Panc1 (cell line): ENCODE measurements around the gene PSMB8. TPM values are rescaled to one million over a fixed set of nuclear protein-coding genes. Genes with fewer than 3 reads are reported as not detected.

Experiments used
- ATAC-seq: fragments of 200-7000 bp; cut with Tn5 transposase; 2 replicates; pipeline ENCODE4 v1.9.1; 2020; ENCODE audit warnings: mild to moderate bottlenecking, moderate library complexity
- BruUV-seq: library from RNA; stranded (reverse); fragments of 400-500 nt; replicated peaks from 2 replicates; lab custom pipeline; 2021; lab: Mats Ljungman, UMichigan
- CTCF ChIA-PET: fragments of 300-600 bp; sonication (Branson Sonifier 250); formaldehyde crosslinking; loops from one replicate; lab custom pipeline; 2022; ENCODE audit warnings: antibody characterized with exemption; lab: Charles Lee
- POLR2A ChIA-PET: fragments of 300-600 bp; sonication (Branson Sonifier 250); formaldehyde crosslinking; loops from one replicate; lab custom pipeline; 2022; ENCODE audit warnings: antibody characterized with exemption; lab: Charles Lee
- DNase-seq: peaks from one replicate; pipeline ENCODE4 v3.0.0-alpha.2; 2010; ENCODE audit warnings: low read depth, low spot score
- H3K27ac ChIP-seq: 2 replicates; pipeline ENCODE4 v1.5.1; 2011; ENCODE audit warnings: mild to moderate bottlenecking, low read length, inconsistent platforms
- H3K27me3 ChIP-seq: fragments of 200-500 bp; sonication (Bioruptor generic); 2 replicates; pipeline ENCODE4 v1.6.0; 2014; ENCODE audit warnings: low read length, inconsistent platforms; ENCODE audit not compliant: control insufficient read depth, insufficient read depth
- H3K36me3 ChIP-seq: fragments of 200-500 bp; sonication (Bioruptor generic); 2 replicates; pipeline ENCODE4 v1.5.1; 2014; ENCODE audit warnings: inconsistent platforms, mild to moderate bottlenecking, low read length, moderate library complexity; ENCODE audit not compliant: control insufficient read depth, insufficient read depth
- H3K4me1 ChIP-seq: 2 replicates; pipeline ENCODE4 v1.5.1; 2011; ENCODE audit warnings: inconsistent platforms, mild to moderate bottlenecking, low read length, moderate library complexity; ENCODE audit not compliant: control insufficient read depth, insufficient read depth
- H3K4me3 ChIP-seq, 2 experiments: 2 replicates each; pipeline ENCODE4 v1.5.1; 2011 to 2012; ENCODE audit warnings: low read depth in 2 of 2, low read length in 2 of 2, mild to moderate bottlenecking in 2 of 2, inconsistent platforms in 1 of 2, moderate library complexity in 1 of 2
- H3K9me3 ChIP-seq: fragments of 200-500 bp; sonication (Bioruptor generic); 2 replicates; pipeline ENCODE4 v1.5.1; 2014; ENCODE audit warnings: low read depth, mild to moderate bottlenecking, inconsistent platforms, low read length, moderate library complexity; ENCODE audit not compliant: control insufficient read depth, insufficient read depth
- POLR2AphosphoS5 ChIP-seq: IDR thresholded peaks from 2 replicates; pipeline ENCODE4 v1.6.1; 2012; ENCODE audit warnings: mild to moderate bottlenecking, low read depth, low read length, moderate library complexity
- SIN3A ChIP-seq: IDR thresholded peaks from 2 replicates; pipeline ENCODE4 v1.6.1; 2012; ENCODE audit warnings: low read depth, mild to moderate bottlenecking, low read length, moderate library complexity, borderline replicate concordance; ENCODE audit not compliant: insufficient read depth
- TCF7L2 ChIP-seq: IDR thresholded peaks from 2 replicates; pipeline ENCODE4 v1.6.1; 2011; ENCODE audit warnings: mild to moderate bottlenecking, low read depth, low read length, inconsistent platforms
- in situ Hi-C: cut with HindIII; loops from 2 replicates; pipeline ENCODE4 v1.10.0; 2016; ENCODE audit warnings: low sequenced_read_pairs, low pct_unique_long_range_greater_than_20kb
- intact Hi-C: fragments of 100-400 bp; cut with micrococcal nuclease; formaldehyde crosslinking; loops from one replicate; pipeline ENCODE4 v1.10.0; 2022; ENCODE audit not compliant: unreplicated experiment
- total RNA-seq: library from RNA; stranded (reverse); gene quantifications from one replicate; pipeline ENCODE4 v1.2.1, GENCODE V29; 2021; ENCODE audit not compliant: unreplicated experiment
- TF ChIP-seq, protein P1 (sequence below), 2 experiments: IDR thresholded peaks; 2 replicates each; pipeline ENCODE4 v1.6.1; 2011 to 2012; ENCODE audit warnings: low read depth in 2 of 2, control low read depth in 1 of 2, low read length in 1 of 2, mild to moderate bottlenecking in 1 of 2, moderate library complexity in 1 of 2; ENCODE audit not compliant: insufficient read depth in 1 of 2
- TF ChIP-seq, protein P2 (sequence below): fragments of 450-650 bp; IDR thresholded peaks from 2 replicates; pipeline ENCODE4 v1.5.1; 2017; ENCODE audit warnings: mild to moderate bottlenecking

The PSMB8 gene
- total RNA-seq, 1 experiment from 2014 or later, result 43.8 TPM

DNA sequence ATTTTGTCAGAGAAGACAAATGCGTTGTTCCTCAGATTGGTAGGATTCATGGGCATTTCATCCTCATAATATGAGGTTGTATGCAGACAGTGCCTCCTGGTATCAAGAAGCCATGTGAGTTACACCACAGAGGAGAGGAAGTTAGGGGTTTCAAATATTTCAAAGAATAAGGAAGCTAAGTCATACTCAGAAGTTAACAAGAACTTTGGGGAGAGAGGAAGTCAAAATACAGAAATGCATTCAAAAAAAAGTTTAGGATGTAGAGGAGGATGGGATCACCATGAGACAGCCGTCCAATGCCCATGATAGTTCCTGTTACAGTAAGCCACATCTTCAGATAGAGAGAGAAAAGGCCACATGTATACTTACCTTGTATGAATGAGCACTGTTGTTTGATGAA lies 49.3 kb downstream of the PSMB8 start:
- Histone ChIP-seq H3K27me3 (peaks cover 30% of the 10 kb centered on the region), H3K4me3 (no peak overlapping the region), H3K9me3 (no peaks in the 10 kb centered on the region), H3K36me3 (no peaks in the 10 kb centered on the region), H3K27ac (no peak overlapping the region), H3K4me1 (peaks cover 3% of the 10 kb centered on the region)
- DNase-seq (no peak), ATAC-seq (no peak)
- ChIA-PET POLR2A (interaction anchor here (0.6 kb wide), 1 partner anchor 65 kb away, joined by 6 read pairs; no protein-coding TSS in a partner anchor), CTCF (no interaction called here)
- BruUV-seq, result no TSS peak
- in situ Hi-C loops, result no loop called here
- intact Hi-C loops, result no loop called here
- TF ChIP-seq POLR2AphosphoS5, result no peak
- TF ChIP-seq, protein P1, sequence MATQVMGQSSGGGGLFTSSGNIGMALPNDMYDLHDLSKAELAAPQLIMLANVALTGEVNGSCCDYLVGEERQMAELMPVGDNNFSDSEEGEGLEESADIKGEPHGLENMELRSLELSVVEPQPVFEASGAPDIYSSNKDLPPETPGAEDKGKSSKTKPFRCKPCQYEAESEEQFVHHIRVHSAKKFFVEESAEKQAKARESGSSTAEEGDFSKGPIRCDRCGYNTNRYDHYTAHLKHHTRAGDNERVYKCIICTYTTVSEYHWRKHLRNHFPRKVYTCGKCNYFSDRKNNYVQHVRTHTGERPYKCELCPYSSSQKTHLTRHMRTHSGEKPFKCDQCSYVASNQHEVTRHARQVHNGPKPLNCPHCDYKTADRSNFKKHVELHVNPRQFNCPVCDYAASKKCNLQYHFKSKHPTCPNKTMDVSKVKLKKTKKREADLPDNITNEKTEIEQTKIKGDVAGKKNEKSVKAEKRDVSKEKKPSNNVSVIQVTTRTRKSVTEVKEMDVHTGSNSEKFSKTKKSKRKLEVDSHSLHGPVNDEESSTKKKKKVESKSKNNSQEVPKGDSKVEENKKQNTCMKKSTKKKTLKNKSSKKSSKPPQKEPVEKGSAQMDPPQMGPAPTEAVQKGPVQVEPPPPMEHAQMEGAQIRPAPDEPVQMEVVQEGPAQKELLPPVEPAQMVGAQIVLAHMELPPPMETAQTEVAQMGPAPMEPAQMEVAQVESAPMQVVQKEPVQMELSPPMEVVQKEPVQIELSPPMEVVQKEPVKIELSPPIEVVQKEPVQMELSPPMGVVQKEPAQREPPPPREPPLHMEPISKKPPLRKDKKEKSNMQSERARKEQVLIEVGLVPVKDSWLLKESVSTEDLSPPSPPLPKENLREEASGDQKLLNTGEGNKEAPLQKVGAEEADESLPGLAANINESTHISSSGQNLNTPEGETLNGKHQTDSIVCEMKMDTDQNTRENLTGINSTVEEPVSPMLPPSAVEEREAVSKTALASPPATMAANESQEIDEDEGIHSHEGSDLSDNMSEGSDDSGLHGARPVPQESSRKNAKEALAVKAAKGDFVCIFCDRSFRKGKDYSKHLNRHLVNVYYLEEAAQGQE (IDR thresholded peaks at IDR 0.05; ENCODE audit: insufficient read depth in 1 of 2, low read depth in 2 of 2, low read length in 1 of 2), result no peak
- TF ChIP-seq SIN3A, result no peak

DNA sequence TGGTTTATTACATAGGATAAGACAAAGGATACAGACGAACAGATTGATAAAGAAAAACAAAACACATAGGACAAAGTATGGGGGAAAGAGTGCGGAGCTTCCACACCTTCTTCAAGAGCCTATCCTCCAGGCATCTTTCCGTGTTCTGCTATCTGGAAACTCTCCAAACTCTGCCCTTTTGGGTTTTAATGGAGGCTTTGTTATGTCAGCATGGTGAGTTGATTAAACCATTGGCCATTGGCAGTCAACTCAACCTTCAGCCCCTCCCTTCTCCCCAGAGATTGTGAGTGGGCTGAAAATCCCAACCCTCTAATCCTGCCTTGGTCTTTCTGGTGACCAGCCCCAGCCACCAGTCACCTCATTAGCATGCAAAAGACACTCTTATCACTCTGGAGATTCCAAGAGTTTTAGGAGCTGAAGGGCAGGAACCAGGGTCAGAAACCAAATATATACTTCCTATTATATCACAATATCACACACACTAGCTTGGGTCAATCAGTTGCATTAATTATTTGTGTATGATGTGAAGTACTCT lies 50.9 kb downstream of the PSMB8 start:
- Histone ChIP-seq H3K4me1 (peaks cover 3% of the 10 kb centered on the region), H3K4me3 (no peak overlapping the region), H3K36me3 (no peaks in the 10 kb centered on the region), H3K27me3 (peaks cover 28% of the 10 kb centered on the region), H3K9me3 (no peaks in the 10 kb centered on the region), H3K27ac (no peak overlapping the region)
- ChIA-PET POLR2A (no interaction called here), CTCF (no interaction called here)
- in situ Hi-C loops, result no loop called here
- ATAC-seq (no peak), DNase-seq (no peak)
- intact Hi-C loops, result no loop called here
- TF ChIP-seq TCF7L2, result no peak
- TF ChIP-seq POLR2AphosphoS5, result no peak
- no peak for TF ChIP-seq SIN3A
- TF ChIP-seq, protein P2, sequence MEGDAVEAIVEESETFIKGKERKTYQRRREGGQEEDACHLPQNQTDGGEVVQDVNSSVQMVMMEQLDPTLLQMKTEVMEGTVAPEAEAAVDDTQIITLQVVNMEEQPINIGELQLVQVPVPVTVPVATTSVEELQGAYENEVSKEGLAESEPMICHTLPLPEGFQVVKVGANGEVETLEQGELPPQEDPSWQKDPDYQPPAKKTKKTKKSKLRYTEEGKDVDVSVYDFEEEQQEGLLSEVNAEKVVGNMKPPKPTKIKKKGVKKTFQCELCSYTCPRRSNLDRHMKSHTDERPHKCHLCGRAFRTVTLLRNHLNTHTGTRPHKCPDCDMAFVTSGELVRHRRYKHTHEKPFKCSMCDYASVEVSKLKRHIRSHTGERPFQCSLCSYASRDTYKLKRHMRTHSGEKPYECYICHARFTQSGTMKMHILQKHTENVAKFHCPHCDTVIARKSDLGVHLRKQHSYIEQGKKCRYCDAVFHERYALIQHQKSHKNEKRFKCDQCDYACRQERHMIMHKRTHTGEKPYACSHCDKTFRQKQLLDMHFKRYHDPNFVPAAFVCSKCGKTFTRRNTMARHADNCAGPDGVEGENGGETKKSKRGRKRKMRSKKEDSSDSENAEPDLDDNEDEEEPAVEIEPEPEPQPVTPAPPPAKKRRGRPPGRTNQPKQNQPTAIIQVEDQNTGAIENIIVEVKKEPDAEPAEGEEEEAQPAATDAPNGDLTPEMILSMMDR, result no peak
- TF ChIP-seq, protein P1 (IDR thresholded peaks at IDR 0.05; ENCODE audit: insufficient read depth in 1 of 2, low read depth in 2 of 2, low read length in 1 of 2), result no peak
- no TSS peak for BruUV-seq

Other genes starting within 250 kb of the PSMB8 start
- gene HLA-DQA1, start 206.6 kb downstream of the PSMB8 start, total RNA-seq, result 0.39 TPM
- gene HLA-DQB1, start 177.4 kb downstream of the PSMB8 start, total RNA-seq, result 0.51 TPM
- not detected for gene HLA-DQA2, start 102.7 kb downstream of the PSMB8 start, total RNA-seq
- gene HLA-DQB2, start 80.5 kb downstream of the PSMB8 start, total RNA-seq, result not detected
- 0.39 TPM for gene HLA-DOB, start 27.0 kb downstream of the PSMB8 start, total RNA-seq
- 93.6 TPM for gene TAP2, start 5.3 kb downstream of the PSMB8 start, total RNA-seq
- 74.7 TPM for gene TAP1, start 9.7 kb upstream of the PSMB8 start, total RNA-seq
- gene PSMB9, start 10.1 kb upstream of the PSMB8 start, total RNA-seq, result 41.5 TPM
- gene HLA-DMB, start 97.0 kb upstream of the PSMB8 start, total RNA-seq, result 0.44 TPM
- 2.8 TPM for gene HLA-DMA, start 109.0 kb upstream of the PSMB8 start, total RNA-seq
- gene BRD2, start 124.5 kb upstream of the PSMB8 start, total RNA-seq, result 209 TPM
- gene HLA-DOA, start 165.5 kb upstream of the PSMB8 start, total RNA-seq, result 0.08 TPM
- 0.69 TPM for gene HLA-DPA1, start 229.6 kb upstream of the PSMB8 start, total RNA-seq
- 0.64 TPM for gene HLA-DPB1, start 231.9 kb upstream of the PSMB8 start, total RNA-seq